Uterus (tissue), 4 donors: Measurements from ENCODE around the gene STXBP1. TPM values are rescaled to one million over a fixed set of nuclear protein-coding genes. Genes with fewer than 3 reads are reported as not detected.
A peak's percentile ranks its signal among the peaks of the same experiment; 100 is the strongest.

Experiments
- DNase-seq, 2 donors: peaks; one replicate each; pipeline ENCODE4 v3.0.0-alpha.2; 2019 to 2020
- H3K27ac ChIP-seq, 2 donors: fragments of 200-600 bp; sonication (generic); 1 replicate in 1 of 2; 2 replicates in 1 of 2; pipeline ENCODE4 v1.5.1; 2016 to 2018
- H3K27me3 ChIP-seq, 2 donors: fragments of 200-600 bp; sonication (generic); one replicate each; pipeline ENCODE4 v1.5.1; 2018 to 2019; ENCODE audit warnings: control low read depth in 1 of 2
- H3K36me3 ChIP-seq, 2 donors: fragments of 200-600 bp; sonication (generic); one replicate each; pipeline ENCODE4 v1.5.1; 2019; ENCODE audit warnings: control low read depth in 1 of 2
- H3K4me1 ChIP-seq, 2 donors: fragments of 200-600 bp; sonication (generic); one replicate each; pipeline ENCODE4 v1.5.1; 2018 to 2019; ENCODE audit warnings: control low read depth in 1 of 2
- H3K4me3 ChIP-seq, 2 donors: fragments of 200-600 bp; sonication (generic); 1 replicate in 1 of 2; 2 replicates in 1 of 2; pipeline ENCODE4 v1.5.1; 2018 to 2019; ENCODE audit warnings: mild to moderate bottlenecking in 1 of 2
- H3K9me3 ChIP-seq, 2 donors: fragments of 200-600 bp; sonication (generic); one replicate each; pipeline ENCODE4 v1.5.1; 2019; ENCODE audit warnings: control low read depth in 1 of 2
- CTCF ChIP-seq, 4 experiments: fragments of 200-600 bp in 2 of 4; fragments of 450-650 bp in 2 of 4; sonication (generic) in 2 of 4; IDR thresholded peaks; one replicate each; pipeline ENCODE4 v1.5.1; 2016 to 2019; ENCODE audit warnings: antibody characterized with exemption in 4 of 4, mild to moderate bottlenecking in 2 of 4, moderate library complexity in 1 of 4
- POLR2A ChIP-seq, 2 donors: fragments of 450-650 bp; IDR thresholded peaks; one replicate each; pipeline ENCODE4 v1.6.1; 2016; ENCODE audit warnings: antibody characterized with exemption in 2 of 2, mild to moderate bottlenecking in 1 of 2, moderate library complexity in 1 of 2
- intact Hi-C: fragments of 100-400 bp; cut with DNase I; formaldehyde crosslinking; loops from one replicate; pipeline ENCODE4 v1.15.1; 2023; ENCODE audit warnings: low total_unique reads
- total RNA-seq, 4 donors: library from RNA; depleted of rRNA in 3 of 4; stranded (reverse); fragments of >200 nt in 3 of 4; gene quantifications; one replicate each; pipeline versions ENCODE4 v1.1.0 to v1.2.4, GENCODE V29; 2014 to 2023
- donor health status: DM: yes; HTN: yes; CAD: no.

STXBP1 gene
- total RNA-seq, 4 donors from 2014 or later, result 46.6 to 147 (median 99.5) TPM

GRCh38 chr9:127741831-127742434 lies 129.9 kb downstream of the STXBP1 start:
- Histone ChIP-seq H3K4me1 (no peaks in the 10 kb centered on the region), H3K36me3 (no peaks in the 10 kb centered on the region), H3K4me3 (no peak overlapping the region), H3K27ac (peak overlapping the region in 1 of 2 donors; percentile 72), H3K9me3 (no peaks in the 10 kb centered on the region), H3K27me3 (no peaks in the 10 kb centered on the region)
- TF ChIP-seq CTCF (IDR thresholded peaks at IDR 0.05) (no peak), POLR2A (IDR thresholded peaks at IDR 0.05) (no peak)
- peak; percentile 46 to 56 for DNase-seq
- intact Hi-C loops, result no loop called here

Other genes with a start within 250 kb of the STXBP1 start
- 10 to 100 TPM in 2 of 4 donors, 1 to 10 TPM in 2; 1.8 to 45.1 (median 10.5) TPM for gene SLC2A8, start 215.1 kb upstream of the STXBP1 start, total RNA-seq
- gene ZNF79, start 187.9 kb upstream of the STXBP1 start, total RNA-seq, result 10 to 100 TPM in 3 of 4 donors, 1 to 10 TPM in 1; 3.8 to 14.1 (median 13.4) TPM
- 1,000 to 10,000 TPM in 3 of 4 donors, 100 to 1,000 TPM in 1; 999 to 4,423 (median 2,373) TPM for gene RPL12, start 160.9 kb upstream of the STXBP1 start, total RNA-seq
- 10 to 100 TPM in 2 of 4 donors, 1 to 10 TPM in 2; 6.5 to 25.9 (median 11.3) TPM for gene LRSAM1, start 160.8 kb upstream of the STXBP1 start, total RNA-seq
- gene CFAP157, start 94.7 kb downstream of the STXBP1 start, total RNA-seq, result 1 to 10 TPM in 3 of 4 donors, not detected in 1; 2.1 to 5.4 (median 4.4) TPM
- 10 to 100 TPM in 2 of 4 donors, 1 to 10 TPM in 2; 3.8 to 18.4 (median 10.4) TPM for gene PTRH1, start 103.4 kb downstream of the STXBP1 start, total RNA-seq
- 10 to 100 TPM in 1 of 4 donors, under 1 TPM in 2, not detected in 1; 0.48 to 12.6 (median 0.67) TPM for gene TTC16, start 103.8 kb downstream of the STXBP1 start, total RNA-seq
- 10 to 100 TPM in 2 of 4 donors, 1 to 10 TPM in 2; 2.0 to 73.8 (median 7.0) TPM for gene TOR2A, start 123.0 kb downstream of the STXBP1 start, total RNA-seq
- 10 to 100 TPM in 3 of 4 donors, 1 to 10 TPM in 1; 3.6 to 38.1 (median 19.8) TPM for gene SH2D3C, start 166.4 kb downstream of the STXBP1 start, total RNA-seq
- gene CDK9, start 173.8 kb downstream of the STXBP1 start, total RNA-seq, result 100 to 1,000 TPM in 1 of 4 donors, 10 to 100 TPM in 3; 30.0 to 175 (median 77.4) TPM
- gene FPGS, start 190.6 kb downstream of the STXBP1 start, total RNA-seq, result 100 to 1,000 TPM in 1 of 4 donors, 10 to 100 TPM in 3; 11.5 to 128 (median 46.6) TPM
- 100 to 1,000 TPM in 1 of 4 donors, 10 to 100 TPM in 3; 14.0 to 256 (median 50.3) TPM for gene ENG, start 242.4 kb downstream of the STXBP1 start, total RNA-seq